ENCODE results near the gene TYK2.

DNA sequence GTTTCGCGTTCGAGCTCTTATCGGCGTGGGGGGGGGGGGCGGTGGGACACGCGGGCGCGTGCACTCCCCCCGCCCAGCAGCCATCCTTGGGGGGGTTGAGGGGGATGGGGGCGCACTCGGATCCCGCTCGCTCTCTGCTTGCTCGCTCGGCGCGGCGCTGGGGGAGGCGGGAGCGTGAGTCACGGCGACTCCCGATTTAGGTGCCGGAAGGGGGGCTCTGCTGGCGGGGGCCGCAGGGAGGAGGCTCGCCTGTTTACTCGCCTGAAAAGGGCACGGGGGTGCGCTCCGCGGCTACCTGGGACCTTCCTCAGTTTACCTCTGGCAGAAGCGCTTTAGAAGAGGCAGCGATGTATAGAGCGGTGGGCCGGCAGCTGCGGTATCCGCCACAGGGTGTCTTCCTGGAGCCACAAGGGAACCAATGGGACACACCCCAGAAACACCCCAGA lies 38.9 kb upstream of the TYK2 start:
- TF ChIP-seq, protein P1, sequence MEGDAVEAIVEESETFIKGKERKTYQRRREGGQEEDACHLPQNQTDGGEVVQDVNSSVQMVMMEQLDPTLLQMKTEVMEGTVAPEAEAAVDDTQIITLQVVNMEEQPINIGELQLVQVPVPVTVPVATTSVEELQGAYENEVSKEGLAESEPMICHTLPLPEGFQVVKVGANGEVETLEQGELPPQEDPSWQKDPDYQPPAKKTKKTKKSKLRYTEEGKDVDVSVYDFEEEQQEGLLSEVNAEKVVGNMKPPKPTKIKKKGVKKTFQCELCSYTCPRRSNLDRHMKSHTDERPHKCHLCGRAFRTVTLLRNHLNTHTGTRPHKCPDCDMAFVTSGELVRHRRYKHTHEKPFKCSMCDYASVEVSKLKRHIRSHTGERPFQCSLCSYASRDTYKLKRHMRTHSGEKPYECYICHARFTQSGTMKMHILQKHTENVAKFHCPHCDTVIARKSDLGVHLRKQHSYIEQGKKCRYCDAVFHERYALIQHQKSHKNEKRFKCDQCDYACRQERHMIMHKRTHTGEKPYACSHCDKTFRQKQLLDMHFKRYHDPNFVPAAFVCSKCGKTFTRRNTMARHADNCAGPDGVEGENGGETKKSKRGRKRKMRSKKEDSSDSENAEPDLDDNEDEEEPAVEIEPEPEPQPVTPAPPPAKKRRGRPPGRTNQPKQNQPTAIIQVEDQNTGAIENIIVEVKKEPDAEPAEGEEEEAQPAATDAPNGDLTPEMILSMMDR (IDR thresholded peaks at IDR 0.05), result no peak
- no peak for TF ChIP-seq POLR2A (IDR thresholded peaks at IDR 0.05; ENCODE audit: low read depth)
